OCI-LY7 (cell line): ENCODE measurements around the gene KRT75. TPM values are rescaled to one million over a fixed set of nuclear protein-coding genes. Genes with fewer than 3 reads are reported as not detected.

Experiments used
- BruUV-seq: library from RNA; stranded (reverse); fragments of 400-500 nt; replicated peaks from 2 replicates; lab custom pipeline; 2021; lab: Mats Ljungman, UMichigan
- CTCF ChIA-PET: fragments of 300-600 bp; sonication (Branson Sonifier 250); formaldehyde crosslinking; loops from one replicate; lab custom pipeline; 2022; ENCODE audit warnings: antibody characterized with exemption; ENCODE audit not compliant: unreplicated experiment; lab: Charles Lee
- POLR2A ChIA-PET: fragments of 300-600 bp; sonication (Branson Sonifier 250); formaldehyde crosslinking; loops from one replicate; lab custom pipeline; 2022; ENCODE audit warnings: antibody characterized with exemption; lab: Charles Lee
- DNase-seq: peaks from one replicate; pipeline ENCODE4 v3.0.0-alpha.2; 2015; ENCODE audit warnings: low spot score
- H2AFZ ChIP-seq: fragments of 200-600 bp; sonication (generic), shearing (Covaris generic); 2 replicates; pipeline ENCODE4 v1.6.1; 2014; ENCODE audit warnings: mild to moderate bottlenecking, antibody characterized with exemption, low read length, moderate library complexity
- H3K27ac ChIP-seq: fragments of 200-600 bp; sonication (generic); 2 replicates; pipeline ENCODE4 v1.5.1; 2014; ENCODE audit warnings: mixed run types, low read depth, mild to moderate bottlenecking, moderate library complexity, low read length, inconsistent platforms; ENCODE audit not compliant: poor library complexity, severe bottlenecking
- H3K36me3 ChIP-seq: fragments of 200-600 bp; sonication (generic); 2 replicates; pipeline ENCODE4 v1.6.1; 2014; ENCODE audit warnings: mild to moderate bottlenecking, antibody characterized with exemption, low read length, moderate library complexity, mixed read lengths; ENCODE audit not compliant: insufficient read depth
- H3K4me1 ChIP-seq: fragments of 200-600 bp; sonication (generic); 2 replicates; pipeline ENCODE4 v1.5.1; 2014; ENCODE audit warnings: mild to moderate bottlenecking, low read length; ENCODE audit not compliant: insufficient read depth, poor library complexity, severe bottlenecking
- H3K4me2 ChIP-seq: fragments of 200-600 bp; sonication (generic); 2 replicates; pipeline ENCODE4 v1.6.1; 2014; ENCODE audit warnings: mild to moderate bottlenecking, low read length
- H3K4me3 ChIP-seq: fragments of 200-600 bp; sonication (generic); 2 replicates; pipeline ENCODE4 v1.5.1; 2014; ENCODE audit warnings: mild to moderate bottlenecking, low read depth, low read length; ENCODE audit not compliant: poor library complexity, severe bottlenecking
- H3K79me2 ChIP-seq: fragments of 200-600 bp; sonication (generic); 2 replicates; pipeline ENCODE4 v1.6.1; 2016; ENCODE audit warnings: low read depth, mild to moderate bottlenecking, low read length, moderate library complexity, mixed read lengths; ENCODE audit not compliant: insufficient read depth
- H3K9me2 ChIP-seq: fragments of 200-600 bp; sonication (generic); 2 replicates; pipeline ENCODE4 v1.6.1; 2016; ENCODE audit warnings: mild to moderate bottlenecking, low read length, mixed read lengths; ENCODE audit not compliant: insufficient read depth
- H3K9me3 ChIP-seq: fragments of 200-600 bp; sonication (generic); 2 replicates; pipeline ENCODE4 v1.6.1; 2014; ENCODE audit warnings: mild to moderate bottlenecking, mixed run types, low read length, mixed read lengths
- H4K20me1 ChIP-seq: fragments of 200-600 bp; sonication (generic); 2 replicates; pipeline ENCODE4 v1.6.1; 2014; ENCODE audit warnings: mild to moderate bottlenecking, antibody characterized with exemption, low read length, moderate library complexity, mixed read lengths; ENCODE audit not compliant: insufficient read depth
- CTCF ChIP-seq: fragments of 200-600 bp; sonication (generic); conservative IDR thresholded peaks from 2 replicates; pipeline ENCODE4 v1.5.1; 2014; ENCODE audit warnings: mild to moderate bottlenecking, antibody characterized with exemption, low read length, moderate library complexity, mixed read lengths
- EZH2phosphoT487 ChIP-seq: fragments of 200-600 bp; sonication (generic); IDR thresholded peaks from 2 replicates; pipeline ENCODE4 v1.6.1; 2018; ENCODE audit warnings: low read depth, borderline replicate concordance, mild to moderate bottlenecking, mixed run types, antibody characterized with exemption, low read length, moderate library complexity, mixed read lengths
- intact Hi-C: fragments of 100-400 bp; cut with micrococcal nuclease; formaldehyde crosslinking; loops from one replicate; pipeline ENCODE4 v1.10.0; 2022; ENCODE audit not compliant: unreplicated experiment
- total RNA-seq, 2 experiments: library from RNA; depleted of rRNA in 1 of 2; stranded (reverse); fragments of >200 nt in 1 of 2; shearing (Covaris generic) in 1 of 2; gene quantifications; 2 replicates each; pipeline ENCODE4 v1.2.3, GENCODE V29; 2014 to 2022

KRT75 gene
- total RNA-seq, 2 experiments from 2014 or later = not detected

- BruUV-seq = no TSS peak
- H3K36me3 ChIP-seq = no peaks in the 10 kb centered on the region
- H3K9me2 ChIP-seq = no peaks in the 10 kb centered on the region
- CTCF ChIA-PET = no interaction called here
- POLR2A ChIA-PET = interaction anchor here (0.6 kb wide), 1 partner anchor 140 kb away, joined by 3 read pairs; no protein-coding TSS in a partner anchor
- TF ChIP-seq EZH2phosphoT487 = no peak
- no peak for TF ChIP-seq CTCF
- H3K79me2 ChIP-seq = no peaks in the 10 kb centered on the region
- no peaks in the 10 kb centered on the region for H3K9me3 ChIP-seq
- no peak overlapping the region for H3K4me3 ChIP-seq
- H2AFZ ChIP-seq = no peak overlapping the region
- no peaks in the 10 kb centered on the region for H3K4me1 ChIP-seq
- H4K20me1 ChIP-seq = no peaks in the 10 kb centered on the region
- no peak for DNase-seq
- H3K4me2 ChIP-seq = no peak overlapping the region
- no peak overlapping the region for H3K27ac ChIP-seq
- intact Hi-C loops = no loop called here
These were observed 16.4 kb downstream of the KRT75 start for GRCh38 chr12:52417740-52418139.

- ChIA-PET POLR2A (no interaction called here), CTCF (no interaction called here)
- Histone ChIP-seq H3K27ac (no peak overlapping the region), H3K4me1 (no peaks in the 10 kb centered on the region), H3K79me2 (no peaks in the 10 kb centered on the region), H3K4me2 (no peak overlapping the region), H2AFZ (no peak overlapping the region), H3K9me3 (no peaks in the 10 kb centered on the region), H4K20me1 (no peaks in the 10 kb centered on the region), H3K9me2 (no peaks in the 10 kb centered on the region), H3K4me3 (no peak overlapping the region), H3K36me3 (no peaks in the 10 kb centered on the region)
- TF ChIP-seq EZH2phosphoT487 (no peak), CTCF (no peak)
- no TSS peak for BruUV-seq
- no peak for DNase-seq
- intact Hi-C loops = no loop called here
These were observed 17.4 kb downstream of the KRT75 start for GRCh38 chr12:52416795-52417194.

DNA sequence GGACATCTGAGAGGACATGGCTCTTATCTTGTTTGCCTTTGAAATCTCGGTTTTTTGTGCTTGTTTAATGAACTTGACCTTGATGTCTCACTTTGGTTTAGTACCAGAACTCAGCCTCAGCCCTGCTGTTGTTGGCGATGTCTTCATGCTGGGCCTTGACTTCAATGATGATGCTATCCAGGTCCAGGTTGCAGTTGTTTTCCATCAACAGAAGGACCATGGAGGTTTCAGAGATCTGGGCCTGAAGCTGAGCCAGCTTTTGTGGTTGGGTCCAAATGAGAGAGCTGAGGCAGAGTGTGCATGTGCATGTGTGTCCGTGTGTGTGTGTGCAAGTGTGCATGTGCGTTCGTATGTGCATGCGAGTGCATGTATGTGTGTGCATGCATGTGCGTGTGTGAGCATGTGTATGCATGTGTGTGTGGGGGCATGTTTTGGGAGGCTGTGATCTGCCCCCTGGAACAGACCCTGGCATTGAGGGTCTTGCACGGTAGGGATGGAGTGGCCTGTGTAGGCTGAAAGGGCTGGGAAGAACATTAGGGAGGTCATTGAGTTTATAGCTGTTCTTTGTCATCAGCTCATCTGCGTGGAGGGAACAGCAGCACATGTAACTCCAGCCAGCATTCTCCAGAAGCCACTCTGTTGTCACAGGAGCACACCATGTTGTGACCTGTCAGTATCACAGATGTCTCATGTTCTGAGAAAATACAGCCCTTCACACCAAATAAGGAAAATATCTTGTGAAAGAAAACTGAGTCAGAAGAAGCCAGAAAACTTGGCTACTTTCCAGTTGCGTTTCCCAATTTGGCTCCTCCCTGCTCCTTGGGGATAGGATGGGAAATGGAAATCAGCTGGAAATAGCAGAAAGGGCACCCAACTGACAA is 18.1 kb downstream of the KRT75 start:
- no peaks in the 10 kb centered on the region for H3K9me3 ChIP-seq
- no TSS peak for BruUV-seq
- H4K20me1 ChIP-seq = no peaks in the 10 kb centered on the region
- H3K79me2 ChIP-seq = no peaks in the 10 kb centered on the region
- H3K4me2 ChIP-seq = no peak overlapping the region
- ChIA-PET POLR2A (no interaction called here), CTCF (no interaction called here)
- H3K9me2 ChIP-seq = no peaks in the 10 kb centered on the region
- H3K4me1 ChIP-seq = no peaks in the 10 kb centered on the region
- intact Hi-C loops = no loop called here
- no peak for DNase-seq
- TF ChIP-seq CTCF (no peak), EZH2phosphoT487 (no peak)
- no peak overlapping the region for H3K27ac ChIP-seq
- no peak overlapping the region for H3K4me3 ChIP-seq
- H3K36me3 ChIP-seq = no peaks in the 10 kb centered on the region
- no peak overlapping the region for H2AFZ ChIP-seq
